Brain microvascular endothelial cell (primary cell): ENCODE data around the gene SSBP3.

Experiments used
- DNase-seq: peaks from one replicate; pipeline ENCODE4 v3.0.0-alpha.2; 2020
- H3K27ac ChIP-seq: fragments of 250-450 bp; sonication (Bioruptor Pico); 2 replicates; pipeline ENCODE4 v1.5.1; 2020; ENCODE audit warnings: mild to moderate bottlenecking, moderate library complexity
- H3K27me3 ChIP-seq: fragments of 250-450 bp; sonication (Bioruptor Pico); replicated peaks from 2 replicates; pipeline ENCODE4 v1.5.1; 2020; ENCODE audit warnings: mild to moderate bottlenecking
- H3K36me3 ChIP-seq: fragments of 250-450 bp; sonication (Bioruptor Pico); replicated peaks from 2 replicates; pipeline ENCODE4 v1.5.1; 2020; ENCODE audit warnings: mild to moderate bottlenecking
- H3K4me3 ChIP-seq: 2 replicates; pipeline ENCODE4 v1.5.1; 2011; ENCODE audit warnings: low read depth, mild to moderate bottlenecking, control low read depth, low read length, moderate library complexity
- in situ Hi-C: cut with HindIII; loops from 2 replicates; pipeline ENCODE4 v1.10.0; 2017; ENCODE audit warnings: low sequenced_read_pairs, low pct_ligation_motif_present
- TF ChIP-seq, protein P1 (sequence below): IDR thresholded peaks from 2 replicates; pipeline ENCODE4 v1.5.1; 2011; ENCODE audit warnings: low read depth, mild to moderate bottlenecking, moderate library complexity, low read length, control low read depth, inconsistent platforms; ENCODE audit errors: missing control alignments

SSBP3 gene

GRCh38 chr1:54266908-54267307 lies 139.3 kb downstream of the SSBP3 start:
- Histone ChIP-seq H3K27me3 (no peaks in the 10 kb centered on the region), H3K4me3 (no peak overlapping the region), H3K27ac (no peak overlapping the region), H3K36me3 (no peaks in the 10 kb centered on the region)
- TF ChIP-seq, protein P1, sequence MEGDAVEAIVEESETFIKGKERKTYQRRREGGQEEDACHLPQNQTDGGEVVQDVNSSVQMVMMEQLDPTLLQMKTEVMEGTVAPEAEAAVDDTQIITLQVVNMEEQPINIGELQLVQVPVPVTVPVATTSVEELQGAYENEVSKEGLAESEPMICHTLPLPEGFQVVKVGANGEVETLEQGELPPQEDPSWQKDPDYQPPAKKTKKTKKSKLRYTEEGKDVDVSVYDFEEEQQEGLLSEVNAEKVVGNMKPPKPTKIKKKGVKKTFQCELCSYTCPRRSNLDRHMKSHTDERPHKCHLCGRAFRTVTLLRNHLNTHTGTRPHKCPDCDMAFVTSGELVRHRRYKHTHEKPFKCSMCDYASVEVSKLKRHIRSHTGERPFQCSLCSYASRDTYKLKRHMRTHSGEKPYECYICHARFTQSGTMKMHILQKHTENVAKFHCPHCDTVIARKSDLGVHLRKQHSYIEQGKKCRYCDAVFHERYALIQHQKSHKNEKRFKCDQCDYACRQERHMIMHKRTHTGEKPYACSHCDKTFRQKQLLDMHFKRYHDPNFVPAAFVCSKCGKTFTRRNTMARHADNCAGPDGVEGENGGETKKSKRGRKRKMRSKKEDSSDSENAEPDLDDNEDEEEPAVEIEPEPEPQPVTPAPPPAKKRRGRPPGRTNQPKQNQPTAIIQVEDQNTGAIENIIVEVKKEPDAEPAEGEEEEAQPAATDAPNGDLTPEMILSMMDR, result no peak
- no peak for DNase-seq
- in situ Hi-C loops, result no loop called here

DNA sequence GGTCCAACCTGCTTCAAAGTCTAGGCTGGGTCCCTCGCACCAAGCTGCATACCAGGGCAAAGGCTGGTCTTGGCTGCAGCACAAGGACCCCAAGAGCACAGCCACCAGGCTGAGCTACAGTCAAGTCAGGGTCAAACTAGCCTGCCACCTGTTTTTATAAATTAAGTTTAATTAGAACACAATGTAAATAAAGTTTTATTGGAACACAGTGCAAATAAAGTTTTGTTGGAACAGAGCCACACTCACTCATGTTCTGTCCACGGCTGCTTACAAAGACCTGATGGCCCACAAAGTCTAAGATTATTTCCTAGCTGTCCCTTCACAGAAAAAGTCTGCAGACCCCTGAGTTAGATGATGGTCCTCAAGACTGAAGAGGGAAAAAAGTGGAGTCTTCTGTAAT lies 140.0 kb downstream of the SSBP3 start:
- no peak for DNase-seq
- no peak overlapping the region for H3K4me3 ChIP-seq
- H3K27ac ChIP-seq, result no peak overlapping the region
- H3K27me3 ChIP-seq, result no peaks in the 10 kb centered on the region
- TF ChIP-seq, protein P1, result no peak
- in situ Hi-C loops, result no loop called here
- H3K36me3 ChIP-seq, result no peaks in the 10 kb centered on the region

DNA sequence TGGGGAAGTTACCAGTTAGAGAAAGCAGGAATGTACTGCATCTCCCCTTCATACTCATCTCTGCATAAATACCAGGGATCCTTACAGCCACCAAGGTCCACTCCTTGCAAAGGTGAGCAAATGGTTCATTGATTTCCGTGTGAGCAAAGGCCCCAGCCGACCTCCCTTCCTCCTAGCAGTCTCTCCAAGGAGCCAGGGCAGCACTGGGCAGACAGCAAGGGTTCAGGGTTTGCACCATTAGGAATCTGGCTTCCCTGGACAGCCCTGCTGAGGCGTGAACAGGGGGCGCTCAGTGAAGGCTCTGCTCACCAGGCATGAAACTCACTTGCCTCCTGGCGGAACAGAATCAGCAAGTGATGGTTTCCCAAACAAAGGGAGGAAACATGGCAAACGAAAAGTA lies 140.5 kb downstream of the SSBP3 start:
- in situ Hi-C loops, result no loop called here
- H3K27ac ChIP-seq, result no peak overlapping the region
- no peak overlapping the region for H3K4me3 ChIP-seq
- TF ChIP-seq, protein P1, result no peak
- H3K27me3 ChIP-seq, result no peaks in the 10 kb centered on the region
- H3K36me3 ChIP-seq, result no peaks in the 10 kb centered on the region
- no peak for DNase-seq

DNA sequence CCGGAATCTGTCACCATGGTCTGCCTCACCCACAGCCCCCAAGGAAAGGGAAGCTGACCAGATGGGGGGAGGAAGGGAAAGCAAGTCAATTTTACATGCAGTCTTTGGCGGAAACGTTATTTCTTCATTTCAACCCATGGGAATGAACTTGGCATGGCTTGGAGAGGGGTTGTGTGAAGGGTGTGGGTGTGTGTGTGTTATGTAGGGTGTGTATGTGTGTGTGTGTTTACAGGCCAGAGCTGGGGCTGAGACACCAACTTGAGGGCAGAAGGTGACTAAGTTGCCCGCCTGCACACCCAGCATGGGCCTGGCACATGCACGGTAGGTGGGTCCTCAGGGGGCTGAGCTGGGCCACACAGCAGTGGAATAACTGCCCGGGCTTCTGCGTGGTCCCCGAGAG lies 141.1 kb downstream of the SSBP3 start:
- H3K4me3 ChIP-seq, result no peak overlapping the region
- no peaks in the 10 kb centered on the region for H3K27me3 ChIP-seq
- DNase-seq, result no peak
- H3K27ac ChIP-seq, result no peak overlapping the region
- H3K36me3 ChIP-seq, result no peaks in the 10 kb centered on the region
- in situ Hi-C loops, result no loop called here
- TF ChIP-seq, protein P1, result no peak

GRCh38 chr1:54263601-54264226 lies 142.5 kb downstream of the SSBP3 start:
- Histone ChIP-seq H3K27ac (no peak overlapping the region), H3K36me3 (no peaks in the 10 kb centered on the region), H3K27me3 (no peaks in the 10 kb centered on the region), H3K4me3 (no peak overlapping the region)
- in situ Hi-C loops, result no loop called here
- TF ChIP-seq, protein P1, result no peak
- no peak for DNase-seq

DNA sequence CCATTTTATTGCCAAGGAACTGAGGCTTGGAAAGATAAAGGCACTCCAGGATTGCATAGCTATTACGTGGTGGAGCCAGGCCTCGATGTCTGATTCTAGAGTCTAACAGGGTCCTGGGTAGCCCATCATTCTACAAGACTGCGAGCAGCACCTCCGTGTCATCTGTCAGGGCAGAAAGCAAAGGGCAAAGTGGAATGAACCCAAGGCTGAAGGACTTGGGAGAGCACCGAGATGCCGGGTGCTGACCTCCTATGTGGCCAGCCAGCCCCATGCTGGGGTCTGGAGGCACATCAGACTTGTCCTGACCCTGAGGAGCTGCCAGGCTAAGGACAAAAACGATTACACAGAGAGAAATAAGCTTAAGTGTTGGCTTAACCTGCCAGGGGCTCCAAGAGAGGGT lies 143.9 kb downstream of the SSBP3 start:
- Histone ChIP-seq H3K27me3 (no peaks in the 10 kb centered on the region), H3K4me3 (no peak overlapping the region), H3K27ac (no peak overlapping the region), H3K36me3 (no peaks in the 10 kb centered on the region)
- in situ Hi-C loops, result no loop called here
- TF ChIP-seq, protein P1, result no peak
- DNase-seq, result no peak
